Iris pigment epithelial cell (primary cell): ENCODE data around the gene RBSN.

ENCODE experiments used
- DNase-seq: peaks from one replicate; pipeline ENCODE4 v3.0.0-alpha.2; 2011; ENCODE audit warnings: low read depth

RBSN gene

GRCh38 chr3:15060029-15060428 lies 38.9 kb downstream of the RBSN start:
- DNase-seq: no peak

GRCh38 chr3:15056676-15057404 lies 42.1 kb downstream of the RBSN start:
- no peak for DNase-seq

- peak; percentile 31 for DNase-seq
Observed at GRCh38 chr3:15055019-15055557, 43.9 kb downstream of the RBSN start.

- no peak for DNase-seq
Observed at GRCh38 chr3:15053541-15053940, 45.4 kb downstream of the RBSN start.

GRCh38 chr3:15052335-15053242 lies 46.4 kb downstream of the RBSN start:
- DNase-seq: no peak

GRCh38 chr3:15051531-15051930 lies 47.4 kb downstream of the RBSN start:
- peak; percentile 55 for DNase-seq

- DNase-seq: no peak
Observed at GRCh38 chr3:15050405-15051092, 48.4 kb downstream of the RBSN start.

GRCh38 chr3:15049584-15049983 lies 49.4 kb downstream of the RBSN start:
- no peak for DNase-seq

- DNase-seq: no peak
Observed at GRCh38 chr3:15045667-15046066, 53.3 kb downstream of the RBSN start.

GRCh38 chr3:15044326-15044725 lies 54.6 kb downstream of the RBSN start:
- DNase-seq: no peak

- no peak for DNase-seq
Observed at GRCh38 chr3:15043408-15044171, 55.4 kb downstream of the RBSN start.

- peak; percentile 39 for DNase-seq
Observed at GRCh38 chr3:15042936-15043335, 56.0 kb downstream of the RBSN start.

- DNase-seq: no peak
Observed at GRCh38 chr3:15041950-15042349, 57.0 kb downstream of the RBSN start.

- peak; percentile 30 for DNase-seq
Observed at GRCh38 chr3:15040844-15041243, 58.1 kb downstream of the RBSN start.

GRCh38 chr3:15038306-15038705 lies 60.6 kb downstream of the RBSN start:
- DNase-seq: no peak

GRCh38 chr3:15033103-15033502 lies 65.8 kb downstream of the RBSN start:
- DNase-seq: no peak

- no peak for DNase-seq
Observed at GRCh38 chr3:15032650-15033049, 66.3 kb downstream of the RBSN start.

- no peak for DNase-seq
Observed at GRCh38 chr3:15029625-15030024, 69.3 kb downstream of the RBSN start.

GRCh38 chr3:15023719-15024118 lies 75.2 kb downstream of the RBSN start:
- DNase-seq: no peak

GRCh38 chr3:15023249-15023648 lies 75.7 kb downstream of the RBSN start:
- DNase-seq: no peak
